ENCODE data around the gene ALOX5. TPM values are rescaled to one million over a fixed set of nuclear protein-coding genes. Genes with fewer than 3 reads are reported as not detected.

ALOX5 gene
- total and polyA plus RNA-seq, 2 of the 4 experiments (the other 2 are of a cell fraction) = not detected

DNA sequence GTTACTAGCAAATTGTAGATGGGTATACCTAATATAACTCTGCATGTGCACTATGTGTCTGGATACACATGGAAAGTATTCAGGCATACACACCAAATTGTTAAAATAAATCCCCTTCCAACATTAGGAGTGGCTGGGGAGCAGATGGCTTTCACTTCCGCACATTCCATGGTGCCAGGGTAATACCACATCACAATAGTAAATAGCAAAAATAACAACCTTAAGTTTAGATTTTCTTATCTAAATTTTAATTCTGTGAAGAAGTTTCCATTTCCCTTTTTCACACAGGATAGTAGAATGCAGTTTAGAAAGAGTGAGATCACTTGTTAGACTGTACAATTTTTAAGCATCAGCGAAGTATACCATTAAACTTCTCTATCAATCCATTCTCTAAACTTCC, 5.8 kb upstream of the ALOX5 start:
- no peak overlapping the region for H2BK15ac ChIP-seq (ENCODE audit: low read depth, low read length)
- no peaks in the 10 kb centered on the region for H3K4me1 ChIP-seq (ENCODE audit: control insufficient read depth, insufficient read depth, low read length)
- H3K4me3 ChIP-seq (ENCODE audit: insufficient read depth, low read depth, low read length) = no peak overlapping the region
- no peak overlapping the region for H2AFZ ChIP-seq (replicated peaks; ENCODE audit: low read length, poor library complexity)
- H4K20me1 ChIP-seq (ENCODE audit: insufficient read depth, low read length) = no peaks in the 10 kb centered on the region
- H2AK9ac ChIP-seq (replicated peaks; ENCODE audit: low read depth, low read length, poor library complexity) = no peak overlapping the region
- no peaks in the 10 kb centered on the region for H3K9me1 ChIP-seq (ENCODE audit: insufficient read depth, low read length)
- dilution Hi-C loops (cut with HindIII; ENCODE audit: low sequenced_read_pairs, unreplicated experiment) (no loop called here), intact Hi-C loops (cut with micrococcal nuclease) (no loop called here), in situ Hi-C loops (cut with MboI; ENCODE audit: low sequenced_read_pairs) (no loop called here)
- WGBS, 2 experiments (ENCODE audit: extremely low coverage in 2 of 2, insufficient read length in 1 of 2) = no CpG with 5 or more reads among the region's 2 CpGs
- H4K5ac ChIP-seq (ENCODE audit: low read depth, low read length) = no peak overlapping the region
- BruUV-seq (replicated peaks) = no TSS peak
- DNase-seq (no peak), ATAC-seq (ENCODE audit: low read depth) (no peak)
- no peak overlapping the region for H2AK5ac ChIP-seq (ENCODE audit: low read depth, low read length)
- no peak overlapping the region for H3K56ac ChIP-seq (ENCODE audit: extremely low read depth, insufficient read depth, low read length)
- no peak overlapping the region for H3K4me2 ChIP-seq (ENCODE audit: low read depth, low read length)
- CTCF ChIA-PET = no interaction called here
- H3K27ac ChIP-seq (ENCODE audit: insufficient read depth, low read length) = no peak overlapping the region
- H2BK20ac ChIP-seq (ENCODE audit: low read depth, low read length) = no peak overlapping the region
- no peak overlapping the region for H4K8ac ChIP-seq (ENCODE audit: low read depth in 2 of 2, low read length in 2 of 2)
- POLR2A ChIA-PET (ENCODE audit: unreplicated experiment) = no interaction called here
- H3K18ac ChIP-seq (ENCODE audit: low read depth, low read length) = no peak overlapping the region
- no peak overlapping the region for H3K23ac ChIP-seq (ENCODE audit: low read depth, low read length)
- no peak overlapping the region for H4K91ac ChIP-seq (ENCODE audit: insufficient read depth, low read depth, low read length)
- H3K79me1 ChIP-seq (ENCODE audit: low read depth in 1 of 2, low read length in 2 of 2) = no peaks in the 10 kb centered on the region
- H3K9ac ChIP-seq (ENCODE audit: low read depth, low read length) = no peak overlapping the region
- no peak overlapping the region for H2BK120ac ChIP-seq (ENCODE audit: low read depth, low read length)
- no peak overlapping the region for H3K14ac ChIP-seq (replicated peaks; ENCODE audit: low read depth, low read length)
- H2BK5ac ChIP-seq (ENCODE audit: low read depth, low read length, poor library complexity, severe bottlenecking) = no peak overlapping the region
- no peaks in the 10 kb centered on the region for H3K9me3 ChIP-seq (ENCODE audit: control insufficient read depth, insufficient read depth, low read length)
- TF ChIP-seq BHLHE40 (IDR thresholded peaks at IDR 0.05; ENCODE audit: low read depth, low read length) (no peak), SMC3 (IDR thresholded peaks at IDR 0.05; ENCODE audit: low read depth, low read length) (no peak), FOS (IDR thresholded peaks at IDR 0.05; ENCODE audit: low read depth, low read length) (no peak), CEBPB (IDR thresholded peaks at IDR 0.05; ENCODE audit: low read depth, low read length) (no peak), MAZ (IDR thresholded peaks at IDR 0.05; ENCODE audit: borderline replicate concordance, low read depth, low read length) (no peak), CHD1 (IDR thresholded peaks at IDR 0.05; ENCODE audit: low read depth, low read length) (no peak), RCOR1 (IDR thresholded peaks at IDR 0.05; ENCODE audit: insufficient replicate concordance, low read length) (no peak), RAD21 (IDR thresholded peaks at IDR 0.05; ENCODE audit: low read length) (no peak), MXI1 (IDR thresholded peaks at IDR 0.05; ENCODE audit: borderline replicate concordance, low read depth, low read length) (no peak), MAFK (IDR thresholded peaks at IDR 0.05; ENCODE audit: low read depth, low read length) (no peak)
- TF ChIP-seq, protein P1, sequence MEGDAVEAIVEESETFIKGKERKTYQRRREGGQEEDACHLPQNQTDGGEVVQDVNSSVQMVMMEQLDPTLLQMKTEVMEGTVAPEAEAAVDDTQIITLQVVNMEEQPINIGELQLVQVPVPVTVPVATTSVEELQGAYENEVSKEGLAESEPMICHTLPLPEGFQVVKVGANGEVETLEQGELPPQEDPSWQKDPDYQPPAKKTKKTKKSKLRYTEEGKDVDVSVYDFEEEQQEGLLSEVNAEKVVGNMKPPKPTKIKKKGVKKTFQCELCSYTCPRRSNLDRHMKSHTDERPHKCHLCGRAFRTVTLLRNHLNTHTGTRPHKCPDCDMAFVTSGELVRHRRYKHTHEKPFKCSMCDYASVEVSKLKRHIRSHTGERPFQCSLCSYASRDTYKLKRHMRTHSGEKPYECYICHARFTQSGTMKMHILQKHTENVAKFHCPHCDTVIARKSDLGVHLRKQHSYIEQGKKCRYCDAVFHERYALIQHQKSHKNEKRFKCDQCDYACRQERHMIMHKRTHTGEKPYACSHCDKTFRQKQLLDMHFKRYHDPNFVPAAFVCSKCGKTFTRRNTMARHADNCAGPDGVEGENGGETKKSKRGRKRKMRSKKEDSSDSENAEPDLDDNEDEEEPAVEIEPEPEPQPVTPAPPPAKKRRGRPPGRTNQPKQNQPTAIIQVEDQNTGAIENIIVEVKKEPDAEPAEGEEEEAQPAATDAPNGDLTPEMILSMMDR (conservative IDR thresholded peaks at IDR 0.05; ENCODE audit: low read depth, low read length) = no peak
- TF ChIP-seq, protein P2, sequence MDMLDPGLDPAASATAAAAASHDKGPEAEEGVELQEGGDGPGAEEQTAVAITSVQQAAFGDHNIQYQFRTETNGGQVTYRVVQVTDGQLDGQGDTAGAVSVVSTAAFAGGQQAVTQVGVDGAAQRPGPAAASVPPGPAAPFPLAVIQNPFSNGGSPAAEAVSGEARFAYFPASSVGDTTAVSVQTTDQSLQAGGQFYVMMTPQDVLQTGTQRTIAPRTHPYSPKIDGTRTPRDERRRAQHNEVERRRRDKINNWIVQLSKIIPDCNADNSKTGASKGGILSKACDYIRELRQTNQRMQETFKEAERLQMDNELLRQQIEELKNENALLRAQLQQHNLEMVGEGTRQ (IDR thresholded peaks at IDR 0.05; ENCODE audit: low read depth, low read length) = no peak
- TF ChIP-seq, protein P3, sequence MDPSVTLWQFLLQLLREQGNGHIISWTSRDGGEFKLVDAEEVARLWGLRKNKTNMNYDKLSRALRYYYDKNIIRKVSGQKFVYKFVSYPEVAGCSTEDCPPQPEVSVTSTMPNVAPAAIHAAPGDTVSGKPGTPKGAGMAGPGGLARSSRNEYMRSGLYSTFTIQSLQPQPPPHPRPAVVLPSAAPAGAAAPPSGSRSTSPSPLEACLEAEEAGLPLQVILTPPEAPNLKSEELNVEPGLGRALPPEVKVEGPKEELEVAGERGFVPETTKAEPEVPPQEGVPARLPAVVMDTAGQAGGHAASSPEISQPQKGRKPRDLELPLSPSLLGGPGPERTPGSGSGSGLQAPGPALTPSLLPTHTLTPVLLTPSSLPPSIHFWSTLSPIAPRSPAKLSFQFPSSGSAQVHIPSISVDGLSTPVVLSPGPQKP (IDR thresholded peaks at IDR 0.05; ENCODE audit: borderline replicate concordance, low read depth, low read length) = no peak
- no peak overlapping the region for H3K4ac ChIP-seq (ENCODE audit: low read depth, low read length)
- H3K36me3 ChIP-seq (ENCODE audit: control insufficient read depth, insufficient read depth, low read length) = no peaks in the 10 kb centered on the region
- H3K27me3 ChIP-seq (ENCODE audit: control insufficient read depth, insufficient read depth, low read length) = peaks cover 6% of the 10 kb centered on the region

All from IMR-90 (cell line).